ENCODE data around the gene HAND1.
"Not testable (repeated sequence)": the region's sequence is repeated elsewhere in the genome, so short reads cannot be mapped to it uniquely, and the experiment has no call there.

Gene HAND1

GRCh38 chr5:154518438-154518867 is 40.4 kb upstream of the HAND1 start:
- Histone ChIP-seq H3K27me3 (ENCODE audit: control insufficient read depth, insufficient read depth, low read length) (no peaks in the 10 kb centered on the region), H3K9me3 (ENCODE audit: control insufficient read depth, insufficient read depth, low read length) (no peaks in the 10 kb centered on the region), H3K4me3 (ENCODE audit: low read length) (no peak overlapping the region), H3K27ac (ENCODE audit: low read length) (no peak overlapping the region), H3K4me1 (ENCODE audit: control insufficient read depth, insufficient read depth, low read length) (no peaks in the 10 kb centered on the region), H3K36me3 (ENCODE audit: control insufficient read depth, insufficient read depth, low read length) (no peaks in the 10 kb centered on the region; the same call in 1 of the 2 replicates)
- WGBS (ENCODE audit: insufficient coverage, insufficient read length): no CpG with 5 or more reads among the region's 8 CpGs
- no peak for DNase-seq (ENCODE audit: low read depth, low spot score)

DNA sequence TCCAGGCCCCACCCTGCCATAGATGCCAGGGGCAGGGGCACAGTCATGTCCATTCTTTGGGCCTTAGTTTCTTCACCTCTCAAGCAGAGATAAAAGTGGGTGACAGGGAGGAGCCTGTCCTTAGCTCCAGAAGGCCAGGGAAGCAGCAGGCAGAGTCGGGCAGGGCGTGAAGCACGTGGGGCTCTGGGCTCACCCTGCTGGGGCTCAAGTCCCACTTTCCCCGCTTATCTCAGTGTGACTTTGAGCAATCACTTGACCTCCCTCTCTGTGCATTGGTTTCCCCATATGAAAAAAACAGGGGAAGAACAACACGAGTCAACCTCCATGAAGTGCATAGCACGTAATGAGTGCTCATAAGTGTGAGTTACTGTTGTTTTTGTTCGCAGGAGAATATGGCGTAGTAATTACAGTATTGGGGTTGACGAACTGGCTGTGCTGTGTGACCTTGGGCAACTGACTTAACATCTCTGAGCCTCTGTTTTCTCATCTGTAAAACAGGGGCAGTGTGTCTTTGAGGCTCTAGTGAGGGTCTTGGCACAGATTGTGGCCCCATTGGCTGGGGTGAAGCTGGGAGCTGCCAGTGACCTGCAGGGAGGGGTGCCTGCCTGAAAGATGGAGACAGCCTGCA is 39.9 kb upstream of the HAND1 start:
- H3K4me3 ChIP-seq (ENCODE audit: low read length): no peak overlapping the region
- H3K27ac ChIP-seq (ENCODE audit: low read length): no peak overlapping the region
- H3K27me3 ChIP-seq (ENCODE audit: control insufficient read depth, insufficient read depth, low read length): no peaks in the 10 kb centered on the region
- H3K9me3 ChIP-seq (ENCODE audit: control insufficient read depth, insufficient read depth, low read length): no peaks in the 10 kb centered on the region
- no peaks in the 10 kb centered on the region for H3K4me1 ChIP-seq (ENCODE audit: control insufficient read depth, insufficient read depth, low read length)
- no peaks in the 10 kb centered on the region; the same call in 1 of the 2 replicates for H3K36me3 ChIP-seq (ENCODE audit: control insufficient read depth, insufficient read depth, low read length)
- no CpG with 5 or more reads among the region's 9 CpGs for WGBS (ENCODE audit: insufficient coverage, insufficient read length)
- DNase-seq (ENCODE audit: low read depth, low spot score): no peak

DNA sequence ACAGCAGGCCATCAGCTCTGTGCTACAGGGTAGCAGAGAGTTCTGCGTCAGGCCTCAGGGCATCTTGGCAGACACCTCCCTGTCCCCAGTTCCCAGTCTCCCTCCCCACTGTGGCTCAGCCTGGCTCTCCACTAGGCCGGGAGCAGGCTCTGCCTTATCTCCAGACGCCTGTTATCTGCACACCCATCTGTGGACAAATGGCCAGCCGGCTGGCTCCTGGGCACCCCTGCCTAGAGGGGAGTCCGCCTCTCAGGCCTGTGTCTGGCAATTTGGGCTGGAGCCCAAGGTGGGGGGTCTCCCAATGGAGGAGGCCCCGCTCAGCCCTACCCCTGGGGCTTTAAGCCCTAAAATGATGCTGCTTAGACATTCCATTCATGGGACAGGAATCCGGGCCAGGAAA is 39.2 kb upstream of the HAND1 start:
- no CpG with 5 or more reads among the region's 7 CpGs for whole genome bisulfite sequencing (ENCODE audit: insufficient coverage, insufficient read length)
- H3K27ac ChIP-seq (ENCODE audit: low read length): no peak overlapping the region
- no peaks in the 10 kb centered on the region for H3K9me3 ChIP-seq (ENCODE audit: control insufficient read depth, insufficient read depth, low read length)
- no peak overlapping the region for H3K4me3 ChIP-seq (ENCODE audit: low read length)
- H3K27me3 ChIP-seq (ENCODE audit: control insufficient read depth, insufficient read depth, low read length): no peaks in the 10 kb centered on the region
- no peak for DNase-seq (ENCODE audit: low read depth, low spot score)
- no peaks in the 10 kb centered on the region; the same call in 1 of the 2 replicates for H3K36me3 ChIP-seq (ENCODE audit: control insufficient read depth, insufficient read depth, low read length)
- H3K4me1 ChIP-seq (ENCODE audit: control insufficient read depth, insufficient read depth, low read length): no peaks in the 10 kb centered on the region

DNA sequence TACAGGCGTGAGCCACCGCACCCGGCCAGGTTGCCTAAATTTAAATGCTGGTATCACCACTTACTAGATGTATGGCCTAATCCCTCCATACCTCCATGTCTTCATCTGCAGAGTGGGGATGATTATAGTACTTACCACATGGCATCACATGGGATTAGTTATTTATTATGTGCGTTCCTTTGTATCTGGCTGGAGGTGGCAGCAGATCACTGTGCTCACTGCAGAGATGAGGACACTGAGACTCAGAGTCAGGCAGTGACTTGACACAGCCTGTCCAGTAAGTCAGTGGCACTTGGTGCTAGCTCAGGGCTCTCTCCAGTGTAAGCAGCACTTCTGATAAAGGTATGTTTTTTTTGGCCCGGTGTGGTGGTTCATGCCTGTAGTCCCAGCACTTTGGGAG is 38.4 kb upstream of the HAND1 start:
- no peak overlapping the region for H3K4me3 ChIP-seq (ENCODE audit: low read length)
- no peaks in the 10 kb centered on the region for H3K9me3 ChIP-seq (ENCODE audit: control insufficient read depth, insufficient read depth, low read length)
- no peaks in the 10 kb centered on the region; the same call in 1 of the 2 replicates for H3K36me3 ChIP-seq (ENCODE audit: control insufficient read depth, insufficient read depth, low read length)
- DNase-seq (ENCODE audit: low read depth, low spot score): no peak
- H3K4me1 ChIP-seq (ENCODE audit: control insufficient read depth, insufficient read depth, low read length): no peaks in the 10 kb centered on the region
- no peak overlapping the region for H3K27ac ChIP-seq (ENCODE audit: low read length)
- no CpG with 5 or more reads among the region's 5 CpGs for WGBS (ENCODE audit: insufficient coverage, insufficient read length)
- no peaks in the 10 kb centered on the region for H3K27me3 ChIP-seq (ENCODE audit: control insufficient read depth, insufficient read depth, low read length)

- H3K36me3 ChIP-seq (ENCODE audit: control insufficient read depth, insufficient read depth, low read length); H3K4me3 ChIP-seq (ENCODE audit: low read length); H3K27ac ChIP-seq (ENCODE audit: low read length); H3K9me3 ChIP-seq (ENCODE audit: control insufficient read depth, insufficient read depth, low read length); DNase-seq (ENCODE audit: low read depth, low spot score); H3K27me3 ChIP-seq (ENCODE audit: control insufficient read depth, insufficient read depth, low read length); H3K4me1 ChIP-seq (ENCODE audit: control insufficient read depth, insufficient read depth, low read length): not testable (repeated sequence)
- WGBS (ENCODE audit: insufficient coverage, insufficient read length): no CpG with 5 or more reads among the region's 6 CpGs
Observed at GRCh38 chr5:154515488-154515887, 37.5 kb upstream of the HAND1 start.

DNA sequence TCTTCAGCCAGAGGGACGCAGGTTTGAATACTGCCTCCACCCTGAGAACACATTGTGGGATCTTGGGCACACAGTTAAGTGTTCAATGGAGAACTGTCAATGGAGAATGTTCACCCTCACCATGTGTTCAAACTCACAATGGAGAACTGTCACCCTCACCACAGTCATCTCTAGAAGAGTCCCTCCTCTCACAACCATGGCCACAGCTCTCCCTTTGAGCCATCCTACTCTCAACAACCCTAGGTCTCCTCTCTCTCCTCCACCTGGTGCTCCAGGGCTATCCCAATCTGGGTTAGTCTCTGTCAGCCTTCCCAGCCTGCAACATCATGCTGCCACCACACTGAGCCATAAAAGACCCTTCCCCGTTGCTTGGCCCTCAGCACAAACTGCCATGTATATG is 36.3 kb upstream of the HAND1 start:
- Histone ChIP-seq H3K4me3 (ENCODE audit: low read length) (no peak overlapping the region), H3K36me3 (ENCODE audit: control insufficient read depth, insufficient read depth, low read length) (no peaks in the 10 kb centered on the region; the same call in 1 of the 2 replicates), H3K27me3 (ENCODE audit: control insufficient read depth, insufficient read depth, low read length) (no peaks in the 10 kb centered on the region), H3K9me3 (ENCODE audit: control insufficient read depth, insufficient read depth, low read length) (no peaks in the 10 kb centered on the region), H3K4me1 (ENCODE audit: control insufficient read depth, insufficient read depth, low read length) (no peaks in the 10 kb centered on the region), H3K27ac (ENCODE audit: low read length) (no peak overlapping the region)
- WGBS (ENCODE audit: insufficient coverage, insufficient read length): no CpG with 5 or more reads among the region's 2 CpGs
- DNase-seq (ENCODE audit: low read depth, low spot score): no peak

GRCh38 chr5:154513669-154514084 is 35.6 kb upstream of the HAND1 start:
- H3K4me1 ChIP-seq (ENCODE audit: control insufficient read depth, insufficient read depth, low read length): no peaks in the 10 kb centered on the region
- H3K4me3 ChIP-seq (ENCODE audit: low read length): no peak overlapping the region
- no peaks in the 10 kb centered on the region; the same call in 1 of the 2 replicates for H3K36me3 ChIP-seq (ENCODE audit: control insufficient read depth, insufficient read depth, low read length)
- WGBS (ENCODE audit: insufficient coverage, insufficient read length): no CpG with 5 or more reads among the region's 4 CpGs
- no peak for DNase-seq (ENCODE audit: low read depth, low spot score)
- H3K9me3 ChIP-seq (ENCODE audit: control insufficient read depth, insufficient read depth, low read length): no peaks in the 10 kb centered on the region
- H3K27me3 ChIP-seq (ENCODE audit: control insufficient read depth, insufficient read depth, low read length): no peaks in the 10 kb centered on the region
- no peak overlapping the region for H3K27ac ChIP-seq (ENCODE audit: low read length)

GRCh38 chr5:154511984-154512383 is 34.0 kb upstream of the HAND1 start:
- no peaks in the 10 kb centered on the region for H3K27me3 ChIP-seq (ENCODE audit: control insufficient read depth, insufficient read depth, low read length)
- no peak for DNase-seq (ENCODE audit: low read depth, low spot score)
- H3K27ac ChIP-seq (ENCODE audit: low read length): no peak overlapping the region
- H3K4me1 ChIP-seq (ENCODE audit: control insufficient read depth, insufficient read depth, low read length): no peaks in the 10 kb centered on the region
- no peaks in the 10 kb centered on the region; the same call in 1 of the 2 replicates for H3K36me3 ChIP-seq (ENCODE audit: control insufficient read depth, insufficient read depth, low read length)
- WGBS (ENCODE audit: insufficient coverage, insufficient read length): no CpG with 5 or more reads among the region's 2 CpGs
- no peak overlapping the region for H3K4me3 ChIP-seq (ENCODE audit: low read length)
- no peaks in the 10 kb centered on the region for H3K9me3 ChIP-seq (ENCODE audit: control insufficient read depth, insufficient read depth, low read length)

DNA sequence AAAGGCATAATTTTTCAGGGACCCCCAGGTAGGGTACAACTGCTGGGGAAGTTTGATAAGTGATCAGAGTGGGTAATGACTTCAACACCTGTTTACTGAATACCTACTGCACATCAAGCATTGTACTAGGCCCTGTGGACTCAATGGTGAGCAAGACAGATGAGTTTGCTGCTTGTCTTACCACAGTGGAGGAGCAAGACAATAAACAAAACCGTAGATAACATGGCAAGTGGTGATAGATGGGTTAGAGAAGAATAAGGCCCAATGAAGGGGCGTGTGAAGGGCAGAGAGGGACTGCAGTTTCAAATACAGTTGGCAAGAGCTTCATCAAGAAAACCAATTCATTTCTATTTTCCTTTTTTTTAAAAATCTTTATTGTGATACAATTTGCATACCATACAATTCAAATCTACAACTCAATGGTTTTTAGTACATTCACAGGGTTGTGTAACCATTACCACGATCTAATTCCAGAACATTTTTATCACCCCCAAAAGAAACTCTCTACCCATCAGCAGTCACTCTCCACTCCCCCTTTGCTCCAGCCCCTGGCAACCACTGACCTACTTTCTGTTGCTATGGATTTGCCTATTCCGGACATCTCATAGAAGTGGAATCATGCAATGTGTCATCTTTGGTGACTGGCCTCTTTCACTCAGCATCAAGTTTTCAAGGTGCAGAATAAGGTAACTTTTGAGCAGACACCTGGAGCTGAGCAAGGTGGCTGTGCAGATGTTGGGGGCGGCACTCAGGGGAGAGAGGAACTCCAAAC is 31.9 kb upstream of the HAND1 start:
- no peak for DNase-seq (ENCODE audit: low read depth, low spot score)
- H3K36me3 ChIP-seq (ENCODE audit: control insufficient read depth, insufficient read depth, low read length): no peaks in the 10 kb centered on the region; the same call in 1 of the 2 replicates
- WGBS (ENCODE audit: insufficient coverage, insufficient read length): no CpG with 5 or more reads among the region's 5 CpGs
- H3K4me1 ChIP-seq (ENCODE audit: control insufficient read depth, insufficient read depth, low read length): no peaks in the 10 kb centered on the region
- H3K27ac ChIP-seq (ENCODE audit: low read length): no peak overlapping the region
- no peaks in the 10 kb centered on the region for H3K27me3 ChIP-seq (ENCODE audit: control insufficient read depth, insufficient read depth, low read length)
- no peak overlapping the region for H3K4me3 ChIP-seq (ENCODE audit: low read length)
- H3K9me3 ChIP-seq (ENCODE audit: control insufficient read depth, insufficient read depth, low read length): no peaks in the 10 kb centered on the region

DNA sequence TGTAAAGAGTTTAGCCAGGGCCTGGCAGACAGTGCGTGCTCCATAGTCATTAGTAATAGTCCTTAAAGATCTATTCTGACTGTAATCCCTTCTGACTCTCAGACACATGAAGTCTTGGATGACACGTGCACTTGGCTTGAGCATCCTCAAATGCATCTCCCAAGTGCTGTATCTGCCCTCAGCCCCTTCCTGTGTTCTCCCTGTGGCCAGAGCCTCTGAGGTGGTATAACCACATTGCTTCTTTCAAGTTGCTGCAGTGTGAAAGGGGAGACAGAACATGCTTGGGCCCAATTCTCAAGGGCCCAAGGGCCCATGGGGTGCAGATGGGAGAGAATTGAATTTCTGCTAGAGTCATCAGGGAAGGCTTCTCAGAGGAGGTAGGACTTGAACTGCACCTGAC is 30.1 kb upstream of the HAND1 start:
- no peaks in the 10 kb centered on the region for H3K4me1 ChIP-seq (ENCODE audit: control insufficient read depth, insufficient read depth, low read length)
- no peaks in the 10 kb centered on the region for H3K9me3 ChIP-seq (ENCODE audit: control insufficient read depth, insufficient read depth, low read length)
- no peak for DNase-seq (ENCODE audit: low read depth, low spot score)
- H3K27ac ChIP-seq (ENCODE audit: low read length): no peak overlapping the region
- no CpG with 5 or more reads among the region's 2 CpGs for WGBS (ENCODE audit: insufficient coverage, insufficient read length)
- H3K27me3 ChIP-seq (ENCODE audit: control insufficient read depth, insufficient read depth, low read length): no peaks in the 10 kb centered on the region
- H3K4me3 ChIP-seq (ENCODE audit: low read length): no peak overlapping the region
- no peaks in the 10 kb centered on the region for H3K36me3 ChIP-seq (ENCODE audit: control insufficient read depth, insufficient read depth, low read length)
